ENCODE results near the gene TARS3. TPM values are rescaled to one million over a fixed set of nuclear protein-coding genes. Genes with fewer than 3 reads are reported as not detected.

TARS3 gene
- total and polyA plus RNA-seq, 7 experiments from 2014 or later: 10.2 to 42.6 (median 22.7) TPM

GRCh38 chr15:101709466-101709865 is 14.8 kb downstream of the TARS3 start:
- H3K27ac Mint-ChIP-seq: peak overlapping the region in 4 of 9 donors; percentile 25 to 63 (median 40)
- peaks cover 16 to 74% (median 22%) of the 10 kb centered on the region in 3 experiments for H3K36me3 ChIP-seq (ENCODE audit: control insufficient read depth in 2 of 3, insufficient read depth in 3 of 3, low read length in 3 of 3)
- H3K9me3 ChIP-seq (ENCODE audit: control insufficient read depth in 2 of 3, low read length in 3 of 3): no peaks in the 10 kb centered on the region
- no peak for DNase-seq
- peaks cover 32 to 80% (median 59%) of the 10 kb centered on the region in 5 donors for H3K36me3 Mint-ChIP-seq
- H3K27me3 ChIP-seq (ENCODE audit: control insufficient read depth in 2 of 2, insufficient read depth in 2 of 2, low read length in 2 of 2): no peaks in the 10 kb centered on the region
- peaks cover 0 to 1% (median 0%) of the 10 kb centered on the region in 11 donors for H3K9me3 Mint-ChIP-seq
- H3K4me1 ChIP-seq (ENCODE audit: control insufficient read depth in 2 of 2, insufficient read depth in 2 of 2, low read length in 2 of 2): no peaks in the 10 kb centered on the region
- ChIA-PET CTCF (no interaction called here), POLR2A (no interaction called here)
- no peak overlapping the region for H3K27ac ChIP-seq (ENCODE audit: low read depth, low read length)
- ATAC-seq: no peak
- peaks cover 6 to 32% (median 19%) of the 10 kb centered on the region in 7 donors for H3K4me1 Mint-ChIP-seq
- no peak overlapping the region for H3K4me3 Mint-ChIP-seq
- H3K4me3 ChIP-seq (ENCODE audit: low read length): no peak overlapping the region
- H3K27me3 Mint-ChIP-seq: no peaks in the 10 kb centered on the region
- intact Hi-C loops (cut with micrococcal nuclease): no loop called here

GRCh38 chr15:101707983-101708382 is 16.3 kb downstream of the TARS3 start:
- H3K36me3 Mint-ChIP-seq: peaks cover 26 to 76% (median 53%) of the 10 kb centered on the region in 5 donors
- H3K4me3 Mint-ChIP-seq: no peak overlapping the region
- no peaks in the 10 kb centered on the region for H3K4me1 ChIP-seq (ENCODE audit: control insufficient read depth in 2 of 2, insufficient read depth in 2 of 2, low read length in 2 of 2)
- no peaks in the 10 kb centered on the region for H3K27me3 ChIP-seq (ENCODE audit: control insufficient read depth in 2 of 2, insufficient read depth in 2 of 2, low read length in 2 of 2)
- H3K9me3 Mint-ChIP-seq: peaks cover 0 to 1% (median 0%) of the 10 kb centered on the region in 11 donors
- no peaks in the 10 kb centered on the region for H3K27me3 Mint-ChIP-seq
- H3K4me3 ChIP-seq (ENCODE audit: low read length): no peak overlapping the region
- POLR2A ChIA-PET: no interaction called here
- peaks cover 6 to 27% (median 15%) of the 10 kb centered on the region in 7 donors for H3K4me1 Mint-ChIP-seq
- ATAC-seq (no peak), DNase-seq (no peak)
- no peak overlapping the region for H3K27ac ChIP-seq (ENCODE audit: low read depth, low read length)
- no peaks in the 10 kb centered on the region for H3K9me3 ChIP-seq (ENCODE audit: control insufficient read depth in 2 of 3, low read length in 3 of 3)
- intact Hi-C loops (cut with micrococcal nuclease): no loop called here
- peaks cover 25 to 70% (median 26%) of the 10 kb centered on the region in 3 experiments for H3K36me3 ChIP-seq (ENCODE audit: control insufficient read depth in 2 of 3, insufficient read depth in 3 of 3, low read length in 3 of 3)
- no peak overlapping the region for H3K27ac Mint-ChIP-seq
- CTCF ChIA-PET: no interaction called here

- no peak overlapping the region for H3K27ac ChIP-seq (ENCODE audit: low read depth, low read length)
- peaks cover 19 to 65% (median 29%) of the 10 kb centered on the region in 3 experiments for H3K36me3 ChIP-seq (ENCODE audit: control insufficient read depth in 2 of 3, insufficient read depth in 3 of 3, low read length in 3 of 3)
- Mint-ChIP-seq H3K9me3 (no peaks in the 10 kb centered on the region), H3K36me3 (peaks cover 32 to 73% (median 52%) of the 10 kb centered on the region in 5 donors), H3K4me3 (no peak overlapping the region), H3K27me3 (no peaks in the 10 kb centered on the region), H3K4me1 (peaks cover 13 to 34% (median 27%) of the 10 kb centered on the region in 7 donors), H3K27ac (peak overlapping the region in 1 of 9 donors; percentile 45)
- CTCF ChIA-PET: no interaction called here
- no peaks in the 10 kb centered on the region for H3K27me3 ChIP-seq (ENCODE audit: control insufficient read depth in 2 of 2, insufficient read depth in 2 of 2, low read length in 2 of 2)
- H3K9me3 ChIP-seq (ENCODE audit: control insufficient read depth in 2 of 3, low read length in 3 of 3): no peaks in the 10 kb centered on the region
- H3K4me3 ChIP-seq (ENCODE audit: low read length): no peak overlapping the region
- POLR2A ChIA-PET: interaction anchor here (0.7 kb wide), 1 partner anchor 20 kb away, joined by 3 read pairs; no protein-coding TSS in a partner anchor
- no peak for ATAC-seq
- H3K4me1 ChIP-seq (ENCODE audit: control insufficient read depth in 2 of 2, insufficient read depth in 2 of 2, low read length in 2 of 2): peaks cover 0 to 9% of the 10 kb centered on the region in 2 donors
- intact Hi-C loops (cut with micrococcal nuclease): no loop called here
- DNase-seq: no peak
These were observed 22.2 kb downstream of the TARS3 start for GRCh38 chr15:101702077-101702476.

- H3K27ac ChIP-seq (ENCODE audit: low read depth, low read length): no peak overlapping the region
- ChIA-PET POLR2A (no interaction called here), CTCF (no interaction called here)
- peak overlapping the region in 7 of 9 donors; percentile 32 to 99 (median 88) for H3K27ac Mint-ChIP-seq
- intact Hi-C loops (cut with micrococcal nuclease): no loop called here
- H3K4me3 ChIP-seq (ENCODE audit: low read length): no peak overlapping the region
- ATAC-seq (no peak), DNase-seq (no peak)
- H3K9me3 Mint-ChIP-seq: peaks cover 0 to 2% (median 0%) of the 10 kb centered on the region in 11 donors
- H3K27me3 Mint-ChIP-seq: no peaks in the 10 kb centered on the region
- peaks cover 13 to 61% (median 34%) of the 10 kb centered on the region in 3 experiments for H3K36me3 ChIP-seq (ENCODE audit: control insufficient read depth in 2 of 3, insufficient read depth in 3 of 3, low read length in 3 of 3)
- H3K9me3 ChIP-seq (ENCODE audit: control insufficient read depth in 2 of 3, low read length in 3 of 3): no peaks in the 10 kb centered on the region
- H3K4me3 Mint-ChIP-seq: peak overlapping the region in 3 of 10 donors; percentile 42 to 79 (median 74)
- no peaks in the 10 kb centered on the region for H3K27me3 ChIP-seq (ENCODE audit: control insufficient read depth in 2 of 2, insufficient read depth in 2 of 2, low read length in 2 of 2)
- H3K36me3 Mint-ChIP-seq: peaks cover 35 to 76% (median 55%) of the 10 kb centered on the region in 5 donors
- H3K4me1 ChIP-seq (ENCODE audit: control insufficient read depth in 2 of 2, insufficient read depth in 2 of 2, low read length in 2 of 2): peaks cover 0 to 18% of the 10 kb centered on the region in 2 donors
- H3K4me1 Mint-ChIP-seq: peaks cover 16 to 57% (median 46%) of the 10 kb centered on the region in 7 donors
These were observed 26.0 kb downstream of the TARS3 start for GRCh38 chr15:101698314-101698713.

GRCh38 chr15:101697488-101697887 is 26.8 kb downstream of the TARS3 start:
- H3K4me3 ChIP-seq (ENCODE audit: low read length): no peak overlapping the region
- intact Hi-C loops (cut with micrococcal nuclease): loop anchor here (1.0 to 2.0 kb wide), 3 partner anchors 26 to 45 kb away; partner anchors contain the start of genes TARS3 (in 1 of the 2) and TM2D3 (in 1 of the 2)
- Mint-ChIP-seq H3K27ac (peak overlapping the region; percentile 80 to 99 (median 91)), H3K27me3 (no peaks in the 10 kb centered on the region), H3K9me3 (peaks cover 0 to 2% (median 0%) of the 10 kb centered on the region in 11 donors), H3K4me3 (peak overlapping the region; percentile 70 to 87 (median 75)), H3K4me1 (peaks cover 16 to 62% (median 44%) of the 10 kb centered on the region in 7 donors), H3K36me3 (peaks cover 36 to 78% (median 56%) of the 10 kb centered on the region in 5 donors)
- H3K9me3 ChIP-seq (ENCODE audit: control insufficient read depth in 2 of 3, low read length in 3 of 3): no peaks in the 10 kb centered on the region
- ChIA-PET CTCF (no interaction called here), POLR2A (no interaction called here)
- peak overlapping the region; percentile 61 for H3K27ac ChIP-seq (ENCODE audit: low read depth, low read length)
- peaks cover 8 to 58% (median 28%) of the 10 kb centered on the region in 3 experiments for H3K36me3 ChIP-seq (ENCODE audit: control insufficient read depth in 2 of 3, insufficient read depth in 3 of 3, low read length in 3 of 3)
- H3K4me1 ChIP-seq (ENCODE audit: control insufficient read depth in 2 of 2, insufficient read depth in 2 of 2, low read length in 2 of 2): peaks cover 0 to 18% of the 10 kb centered on the region in 2 donors
- no peaks in the 10 kb centered on the region for H3K27me3 ChIP-seq (ENCODE audit: control insufficient read depth in 2 of 2, insufficient read depth in 2 of 2, low read length in 2 of 2)
- ATAC-seq: peak; percentile 77
- DNase-seq: peak in 7 of 9 donors; percentile 15 to 58 (median 27)

GRCh38 chr15:101696829-101697228 is 27.4 kb downstream of the TARS3 start:
- Histone ChIP-seq H3K4me1 (ENCODE audit: control insufficient read depth in 2 of 2, insufficient read depth in 2 of 2, low read length in 2 of 2) (peaks cover 0 to 18% of the 10 kb centered on the region in 2 donors), H3K36me3 (ENCODE audit: control insufficient read depth in 2 of 3, insufficient read depth in 3 of 3, low read length in 3 of 3) (peaks cover 8 to 56% (median 22%) of the 10 kb centered on the region in 3 experiments), H3K9me3 (ENCODE audit: control insufficient read depth in 2 of 3, low read length in 3 of 3) (no peaks in the 10 kb centered on the region), H3K27ac (ENCODE audit: low read depth, low read length) (no peak overlapping the region), H3K4me3 (ENCODE audit: low read length) (no peak overlapping the region), H3K27me3 (ENCODE audit: control insufficient read depth in 2 of 2, insufficient read depth in 2 of 2, low read length in 2 of 2) (no peaks in the 10 kb centered on the region)
- Mint-ChIP-seq H3K27ac (peak overlapping the region; percentile 80 to 99 (median 91)), H3K9me3 (peaks cover 0 to 2% (median 0%) of the 10 kb centered on the region in 11 donors), H3K4me1 (peaks cover 16 to 60% (median 44%) of the 10 kb centered on the region in 7 donors), H3K4me3 (peak overlapping the region in 9 of 10 donors; percentile 52 to 87 (median 76)), H3K27me3 (no peaks in the 10 kb centered on the region), H3K36me3 (peaks cover 34 to 73% (median 50%) of the 10 kb centered on the region in 5 donors)
- no peak for ATAC-seq
- CTCF ChIA-PET: no interaction called here
- no peak for DNase-seq
- intact Hi-C loops (cut with micrococcal nuclease): loop anchor here (1.0 to 2.0 kb wide), 3 partner anchors 26 to 45 kb away; partner anchors contain the start of genes TARS3 (in 1 of the 2) and TM2D3 (in 1 of the 2)
- POLR2A ChIA-PET: no interaction called here
